ENCODE data around the gene KIF2B. TPM values are rescaled to one million over a fixed set of nuclear protein-coding genes. Genes with fewer than 3 reads are reported as not detected.

Gene KIF2B
- total RNA-seq, 1 experiment from 2014 or later, result not detected

- no peak overlapping the region for H3K27ac ChIP-seq (ENCODE audit: low read depth, low read length, poor library complexity, severe bottlenecking)
- intact Hi-C loops (cut with micrococcal nuclease; ENCODE audit: unreplicated experiment), result no loop called here
- POLR2A ChIA-PET (ENCODE audit: low non-redundant PET), result no interaction called here
- H3K4me1 ChIP-seq (ENCODE audit: insufficient read depth, low read length, poor library complexity, severe bottlenecking), result no peaks in the 10 kb centered on the region
- no peak overlapping the region for H3K4me3 ChIP-seq (ENCODE audit: low read depth, low read length, poor library complexity, severe bottlenecking)
- no peaks in the 10 kb centered on the region for H3K36me3 ChIP-seq (ENCODE audit: insufficient read depth, low read length, poor library complexity, severe bottlenecking)
- CTCF ChIA-PET, result no interaction called here
- no peaks in the 10 kb centered on the region for H3K27me3 ChIP-seq (replicated peaks; ENCODE audit: insufficient read depth, low read depth, low read length, poor library complexity)
- TF ChIP-seq EZH2 (IDR thresholded peaks at IDR 0.05; ENCODE audit: borderline replicate concordance, low read depth, low read length, poor library complexity, severe bottlenecking), result no peak
- no peak for TF ChIP-seq CTCF (conservative IDR thresholded peaks at IDR 0.05; ENCODE audit: low read depth, low read length)
- no peaks in the 10 kb centered on the region for H3K9me3 ChIP-seq (ENCODE audit: low read depth, low read length, poor library complexity, severe bottlenecking)
- BruUV-seq (replicated peaks), result no TSS peak
- no peak for DNase-seq (ENCODE audit: low spot score)
These were observed 30.3 kb upstream of the KIF2B start for GRCh38 chr17:53792451-53792850.

GRCh38 chr17:53792997-53793396, 29.7 kb upstream of the KIF2B start:
- Histone ChIP-seq H3K36me3 (ENCODE audit: insufficient read depth, low read length, poor library complexity, severe bottlenecking) (no peaks in the 10 kb centered on the region), H3K27ac (ENCODE audit: low read depth, low read length, poor library complexity, severe bottlenecking) (no peak overlapping the region), H3K27me3 (replicated peaks; ENCODE audit: insufficient read depth, low read depth, low read length, poor library complexity) (no peaks in the 10 kb centered on the region), H3K4me3 (ENCODE audit: low read depth, low read length, poor library complexity, severe bottlenecking) (no peak overlapping the region), H3K9me3 (ENCODE audit: low read depth, low read length, poor library complexity, severe bottlenecking) (no peaks in the 10 kb centered on the region), H3K4me1 (ENCODE audit: insufficient read depth, low read length, poor library complexity, severe bottlenecking) (no peaks in the 10 kb centered on the region)
- intact Hi-C loops (cut with micrococcal nuclease; ENCODE audit: unreplicated experiment), result no loop called here
- DNase-seq (ENCODE audit: low spot score), result no peak
- TF ChIP-seq EZH2 (IDR thresholded peaks at IDR 0.05; ENCODE audit: borderline replicate concordance, low read depth, low read length, poor library complexity, severe bottlenecking), result no peak
- TF ChIP-seq CTCF (conservative IDR thresholded peaks at IDR 0.05; ENCODE audit: low read depth, low read length), result no peak
- ChIA-PET CTCF (no interaction called here), POLR2A (ENCODE audit: low non-redundant PET) (no interaction called here)
- BruUV-seq (replicated peaks), result no TSS peak

GRCh38 chr17:53794875-53795274, 27.9 kb upstream of the KIF2B start:
- CTCF ChIA-PET, result no interaction called here
- intact Hi-C loops (cut with micrococcal nuclease; ENCODE audit: unreplicated experiment), result no loop called here

More at GRCh38 chr17:53794875-53795274, 27.9 kb upstream of the KIF2B start:
- DNase-seq (ENCODE audit: low spot score), result no peak
- Histone ChIP-seq H3K4me1 (ENCODE audit: insufficient read depth, low read length, poor library complexity, severe bottlenecking) (no peaks in the 10 kb centered on the region), H3K36me3 (ENCODE audit: insufficient read depth, low read length, poor library complexity, severe bottlenecking) (no peaks in the 10 kb centered on the region), H3K27me3 (replicated peaks; ENCODE audit: insufficient read depth, low read depth, low read length, poor library complexity) (no peaks in the 10 kb centered on the region), H3K9me3 (ENCODE audit: low read depth, low read length, poor library complexity, severe bottlenecking) (no peaks in the 10 kb centered on the region), H3K27ac (ENCODE audit: low read depth, low read length, poor library complexity, severe bottlenecking) (no peak overlapping the region), H3K4me3 (ENCODE audit: low read depth, low read length, poor library complexity, severe bottlenecking) (no peak overlapping the region)
- POLR2A ChIA-PET (ENCODE audit: low non-redundant PET), result no interaction called here
- BruUV-seq (replicated peaks), result no TSS peak
- TF ChIP-seq EZH2 (IDR thresholded peaks at IDR 0.05; ENCODE audit: borderline replicate concordance, low read depth, low read length, poor library complexity, severe bottlenecking) (no peak), CTCF (conservative IDR thresholded peaks at IDR 0.05; ENCODE audit: low read depth, low read length) (no peak)
